Stimulated activated CD4-positive, alpha-beta T cell treated with anti-CD3 and anti-CD28 coated beads, Interleukin-4, amount 100 ng/mL, for 48 hours (primary cell): ENCODE data around the gene PRKX.
"Not testable (repeated sequence)": the region's sequence is repeated elsewhere in the genome, so short reads cannot be mapped to it uniquely, and the experiment has no call there.

ENCODE experiments used
- DNase-seq, 2 donors: peaks; one replicate each; pipeline ENCODE4 v3.0.0-alpha.2; 2020; ENCODE audit warnings: low read depth in 2 of 2

Gene PRKX

GRCh38 chrX:3711331-3711917, 2.0 kb downstream of the PRKX start:
- no peak for DNase-seq

GRCh38 chrX:3707673-3708274, 5.7 kb downstream of the PRKX start:
- DNase-seq: not testable (repeated sequence)

- DNase-seq: no peak
Observed at GRCh38 chrX:3706481-3706880, 7.0 kb downstream of the PRKX start.

- not testable (repeated sequence) for DNase-seq
Observed at GRCh38 chrX:3703251-3703650, 10.2 kb downstream of the PRKX start.

- DNase-seq: not testable (repeated sequence)
Observed at GRCh38 chrX:3702095-3702494, 11.4 kb downstream of the PRKX start.

GRCh38 chrX:3701445-3701928, 12.0 kb downstream of the PRKX start:
- DNase-seq: not testable (repeated sequence)

GRCh38 chrX:3699821-3700381, 13.5 kb downstream of the PRKX start:
- no peak for DNase-seq

GRCh38 chrX:3697701-3698279, 15.7 kb downstream of the PRKX start:
- no peak for DNase-seq

GRCh38 chrX:3697220-3697684, 16.2 kb downstream of the PRKX start:
- no peak for DNase-seq

GRCh38 chrX:3695536-3695935, 17.9 kb downstream of the PRKX start:
- no peak for DNase-seq

GRCh38 chrX:3690140-3690539, 23.3 kb downstream of the PRKX start:
- no peak for DNase-seq

- DNase-seq: not testable (repeated sequence)
Observed at GRCh38 chrX:3683236-3683635, 30.2 kb downstream of the PRKX start.

GRCh38 chrX:3680459-3680858, 33.0 kb downstream of the PRKX start:
- no peak for DNase-seq

GRCh38 chrX:3679669-3680068, 33.8 kb downstream of the PRKX start:
- DNase-seq: no peak

- DNase-seq: no peak
Observed at GRCh38 chrX:3678328-3678727, 35.1 kb downstream of the PRKX start.

- DNase-seq: no peak
Observed at GRCh38 chrX:3674881-3675280, 38.6 kb downstream of the PRKX start.

GRCh38 chrX:3669841-3670475, 43.5 kb downstream of the PRKX start:
- DNase-seq: no peak

GRCh38 chrX:3666975-3667374, 46.5 kb downstream of the PRKX start:
- no peak for DNase-seq

- DNase-seq: no peak
Observed at GRCh38 chrX:3664921-3665320, 48.5 kb downstream of the PRKX start.

- DNase-seq: not testable (repeated sequence)
Observed at GRCh38 chrX:3663576-3664250, 49.7 kb downstream of the PRKX start.

GRCh38 chrX:3659761-3660160, 53.7 kb downstream of the PRKX start:
- no peak for DNase-seq

GRCh38 chrX:3655181-3655580, 58.3 kb downstream of the PRKX start:
- DNase-seq: no peak
